H9 (cell line): ENCODE data around the gene C13orf46. TPM values are rescaled to one million over a fixed set of nuclear protein-coding genes. Genes with fewer than 3 reads are reported as not detected.

Source experiments
- DNase-seq: peaks from one replicate; pipeline ENCODE4 v3.0.0-alpha.2; 2017
- H2AFZ ChIP-seq: one replicate; pipeline ENCODE4 v1.6.1; 2013; ENCODE audit warnings: mild to moderate bottlenecking, low read length, control low read depth, moderate library complexity
- H2AK5ac ChIP-seq: 2 replicates; pipeline ENCODE4 v1.6.1; 2013; ENCODE audit warnings: low read length, control low read depth, mixed read lengths; ENCODE audit not compliant: insufficient read length
- H2BK120ac ChIP-seq: one replicate; pipeline ENCODE4 v1.6.1; 2013; ENCODE audit warnings: low read depth, mild to moderate bottlenecking, low read length, control low read depth, inconsistent platforms; ENCODE audit not compliant: poor library complexity, severe bottlenecking
- H2BK12ac ChIP-seq: 2 replicates; pipeline ENCODE4 v1.6.1; 2013; ENCODE audit warnings: low read length, control low read depth, mixed read lengths, low read depth; ENCODE audit not compliant: insufficient read length
- H2BK15ac ChIP-seq: 2 replicates; pipeline ENCODE4 v1.6.1; 2013; ENCODE audit warnings: low read depth, low read length, control low read depth
- H2BK20ac ChIP-seq: one replicate; pipeline ENCODE4 v1.6.1; 2013; ENCODE audit warnings: low read depth, mild to moderate bottlenecking, low read length, control low read depth, inconsistent platforms; ENCODE audit not compliant: poor library complexity, severe bottlenecking
- H2BK5ac ChIP-seq: 2 replicates; pipeline ENCODE4 v1.6.1; 2013; ENCODE audit warnings: low read length, control low read depth, mixed read lengths; ENCODE audit not compliant: insufficient read length
- H3K14ac ChIP-seq: 2 replicates; pipeline ENCODE4 v1.6.1; 2013; ENCODE audit warnings: low read length, control low read depth; ENCODE audit not compliant: insufficient read depth
- H3K18ac ChIP-seq: 2 replicates; pipeline ENCODE4 v1.6.1; 2013; ENCODE audit warnings: low read depth, mild to moderate bottlenecking, mixed read lengths, low read length, control low read depth; ENCODE audit not compliant: insufficient read length
- H3K23ac ChIP-seq: 2 replicates; pipeline ENCODE4 v1.6.1; 2013; ENCODE audit warnings: low read length, control low read depth, mixed read lengths, low read depth; ENCODE audit not compliant: insufficient read length
- H3K23me2 ChIP-seq: 2 replicates; pipeline ENCODE4 v1.6.1; 2013; ENCODE audit warnings: low read depth, mild to moderate bottlenecking, mixed read lengths, low read length, control low read depth; ENCODE audit not compliant: insufficient read length, poor library complexity, severe bottlenecking
- H3K27ac ChIP-seq: 2 replicates; pipeline ENCODE4 v1.5.1; 2013; ENCODE audit warnings: low read length, control low read depth, mixed read lengths, low read depth; ENCODE audit not compliant: insufficient read length
- H3K27me3 ChIP-seq: 2 replicates; pipeline ENCODE4 v1.6.1; 2013; ENCODE audit warnings: low read length, control low read depth, inconsistent platforms; ENCODE audit not compliant: insufficient read depth
- H3K4ac ChIP-seq: 2 replicates; pipeline ENCODE4 v1.6.1; 2013; ENCODE audit warnings: low read depth, mild to moderate bottlenecking, control low read depth, inconsistent platforms, low read length, moderate library complexity
- H3K4me1 ChIP-seq: 2 replicates; pipeline ENCODE4 v1.6.1; 2013; ENCODE audit warnings: low read length, control low read depth, inconsistent platforms; ENCODE audit not compliant: insufficient read depth
- H3K4me2 ChIP-seq: 2 replicates; pipeline ENCODE4 v1.6.1; 2013; ENCODE audit warnings: low read length, control low read depth, mixed read lengths; ENCODE audit not compliant: insufficient read length, insufficient read depth
- H3K56ac ChIP-seq: 2 replicates; pipeline ENCODE4 v1.6.1; 2013; ENCODE audit warnings: low read depth, mild to moderate bottlenecking, mixed read lengths, low read length, control low read depth; ENCODE audit not compliant: insufficient read length
- H3K79me1 ChIP-seq: 2 replicates; pipeline ENCODE4 v1.6.1; 2013; ENCODE audit warnings: low read depth, mild to moderate bottlenecking, moderate library complexity, low read length, control low read depth, inconsistent platforms; ENCODE audit not compliant: insufficient read depth, poor library complexity, severe bottlenecking
- H3K79me2 ChIP-seq: 2 replicates; pipeline ENCODE4 v1.6.1; 2013; ENCODE audit warnings: low read length, control low read depth, inconsistent platforms; ENCODE audit not compliant: insufficient read depth
- H3K9ac ChIP-seq: 2 replicates; pipeline ENCODE4 v1.6.1; 2013; ENCODE audit warnings: low read length, control low read depth, mixed read lengths; ENCODE audit not compliant: insufficient read length; ENCODE audit errors: extremely low read depth
- H3K9me3 ChIP-seq: one replicate; pipeline ENCODE4 v1.6.1; 2013; ENCODE audit warnings: low read depth, low read length, inconsistent platforms; ENCODE audit not compliant: control insufficient read depth
- H3T11ph ChIP-seq: one replicate; pipeline ENCODE4 v1.6.1; 2013; ENCODE audit warnings: mild to moderate bottlenecking, low read length, control low read depth, inconsistent platforms
- H4K20me1 ChIP-seq: one replicate; pipeline ENCODE4 v1.6.1; 2013; ENCODE audit not compliant: control insufficient read depth, insufficient read length, insufficient read depth
- H4K5ac ChIP-seq: 2 replicates; pipeline ENCODE4 v1.6.1; 2013; ENCODE audit warnings: low read depth, mild to moderate bottlenecking, mixed read lengths, low read length, control low read depth; ENCODE audit not compliant: insufficient read length
- H4K8ac ChIP-seq: replicated peaks from 2 replicates; pipeline ENCODE4 v1.6.1; 2013; ENCODE audit warnings: low read length, control low read depth, mixed read lengths, low read depth; ENCODE audit not compliant: insufficient read length
- H4K91ac ChIP-seq: 2 replicates; pipeline ENCODE4 v1.6.1; 2013; ENCODE audit warnings: low read depth, mild to moderate bottlenecking, moderate library complexity, mixed read lengths, low read length, control low read depth; ENCODE audit not compliant: insufficient read length
- H3K27ac Mint-ChIP-seq, 3 experiments: 2 replicates in 2 of 3; 3 replicates in 1 of 3; pipeline ENCODE4 v1.8.0; 2020 to 2021; ENCODE audit warnings: mixed read lengths in 3 of 3, mild to moderate bottlenecking in 1 of 3, moderate library complexity in 1 of 3
- H3K27me3 Mint-ChIP-seq: 2 replicates; pipeline ENCODE4 v1.8.0; 2021; ENCODE audit warnings: low read depth, mild to moderate bottlenecking, moderate library complexity, mixed read lengths
- H3K36me3 Mint-ChIP-seq, 3 experiments: 2 replicates in 2 of 3; 3 replicates in 1 of 3; pipeline ENCODE4 v1.8.0; 2020 to 2021; ENCODE audit warnings: low read depth in 3 of 3, mixed read lengths in 3 of 3; ENCODE audit not compliant: insufficient read depth in 1 of 3
- H3K4me1 Mint-ChIP-seq, 2 experiments: 2 replicates each; pipeline ENCODE4 v1.8.0; 2020; ENCODE audit warnings: mixed read lengths in 2 of 2
- H3K4me3 Mint-ChIP-seq, 2 experiments: 2 replicates in 1 of 2; 3 replicates in 1 of 2; pipeline ENCODE4 v1.8.0; 2020 to 2021; ENCODE audit warnings: mild to moderate bottlenecking in 2 of 2, mixed read lengths in 2 of 2, moderate library complexity in 1 of 2
- H3K9me3 Mint-ChIP-seq, 2 experiments: 2 replicates in 1 of 2; 3 replicates in 1 of 2; pipeline ENCODE4 v1.8.0; 2020; ENCODE audit warnings: mild to moderate bottlenecking in 2 of 2, mixed read lengths in 2 of 2, moderate library complexity in 1 of 2
- WGBS: extraction: QIAGEN DNeasy Blood & Tissue Kit; methylation state at CpG from one replicate; pipeline ENCODE4 v1.1.7; 2013; ENCODE audit warnings: missing lambda C conversion rate, low lambda C conversion rate, mixed read lengths; ENCODE audit not compliant: insufficient read length; ENCODE audit errors: extremely low coverage; 5-methylcytosine and 5-hydroxymethylcytosine counted together
- long read RNA-seq: library from polyadenylated mRNA; unstranded; transcript quantifications from one replicate; pipeline ENCODE4 v2.0.0, GENCODE V29; 2020
- total RNA-seq: library from RNA; stranded (reverse); gene quantifications from 2 replicates; pipeline ENCODE4 v1.2.1, GENCODE V29; 2021
- TF ChIP-seq, protein P1 (sequence below): fragments of 200-600 bp; sonication (generic); conservative IDR thresholded peaks from 3 replicates; pipeline ENCODE4 v1.8.0; 2021; ENCODE audit warnings: antibody characterized with exemption, mild to moderate bottlenecking

The C13orf46 gene
- total RNA-seq, result 0.15 and 0.55 TPM in 2 replicates
- long read RNA-seq, result 0 reads

DNA sequence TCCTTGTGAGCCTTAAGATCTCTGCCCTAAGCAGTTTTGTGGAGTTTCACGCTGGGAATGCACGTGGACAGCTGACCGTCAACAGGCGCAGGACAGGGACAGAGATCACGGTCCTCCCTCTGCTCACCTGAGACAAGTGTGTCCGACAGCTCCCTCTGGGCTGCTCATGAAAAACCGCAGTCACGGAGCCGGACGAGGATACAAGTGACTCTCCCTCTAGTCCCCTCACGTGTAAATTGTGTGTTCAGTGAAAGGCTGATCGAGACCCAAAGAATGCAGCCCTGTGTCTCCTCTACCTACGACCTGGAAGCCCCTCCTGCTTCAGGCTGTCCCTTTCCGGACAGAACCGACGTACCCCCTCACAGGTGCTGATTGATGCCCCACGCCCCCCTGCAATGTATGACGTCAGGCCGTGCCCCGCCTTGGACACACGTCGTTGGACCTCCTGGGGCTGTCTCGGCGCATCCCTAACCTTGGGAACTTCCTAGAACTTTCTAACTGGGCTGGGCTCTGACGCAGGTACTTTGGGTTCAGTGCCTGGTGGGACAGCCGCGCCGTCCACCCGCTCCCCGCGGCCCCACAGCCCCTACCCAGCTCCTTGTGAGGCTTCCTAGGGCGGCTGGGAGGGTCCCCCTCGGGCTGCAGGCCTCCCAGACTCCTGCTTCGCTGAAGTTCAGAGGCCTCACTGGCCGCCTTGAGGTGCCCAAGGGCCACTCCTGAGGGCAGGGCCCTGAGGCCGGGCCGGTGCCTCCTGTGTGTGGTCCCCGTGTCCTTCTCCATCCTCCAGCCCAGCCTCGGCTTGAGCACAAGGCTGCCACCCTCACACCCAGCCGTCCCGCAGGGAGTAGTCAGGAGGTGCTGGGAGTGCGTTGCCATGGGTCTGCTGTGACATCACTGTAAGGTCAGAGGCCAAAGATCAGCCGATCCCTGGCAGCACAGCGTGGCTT is at the start of gene C13orf46:
C13orf46 (minus strand) TSS at position 859 of the 947 bp plus-strand sequence; CDS start at position 780, 79 bp downstream.
- no peak for DNase-seq
- Histone ChIP-seq H2BK5ac (no peak within 1 kb of the TSS), H2BK120ac (no peak within 1 kb of the TSS), H3K18ac (no peak within 1 kb of the TSS), H3K4me1 (no peaks in the 10 kb centered on the region), H4K8ac (no peak within 1 kb of the TSS), H2BK15ac (no peak within 1 kb of the TSS), H3K27ac (no peak within 1 kb of the TSS), H3K9ac (no peak within 1 kb of the TSS), H3K79me1 (no peaks in the 10 kb centered on the region), H3K56ac (no peak within 1 kb of the TSS), H3K4ac (no peak within 1 kb of the TSS), H4K20me1 (peaks cover 5% of the 10 kb centered on the region), H4K91ac (no peak within 1 kb of the TSS), H3K23ac (no peak within 1 kb of the TSS), H3K14ac (no peak within 1 kb of the TSS), H3K23me2 (no peaks in the 10 kb centered on the region), H3K4me2 (no peak within 1 kb of the TSS), H3K27me3 (no peaks in the 10 kb centered on the region), H2BK12ac (no peak within 1 kb of the TSS), H3K9me3 (no peaks in the 10 kb centered on the region), H4K5ac (no peak within 1 kb of the TSS), H2BK20ac (no peak within 1 kb of the TSS), H2AK5ac (no peak within 1 kb of the TSS), H3K79me2 (no peaks in the 10 kb centered on the region), H3T11ph (no peak within 1 kb of the TSS), H2AFZ (no peak within 1 kb of the TSS)
- Mint-ChIP-seq H3K4me3 (no peak within 1 kb of the TSS), H3K27me3 (no peaks in the 10 kb centered on the region; the same call in 1 of the 2 replicates), H3K36me3 (peaks cover 2 to 5% (median 4%) of the 10 kb centered on the region in 3 experiments; a peak in 4 of 7 replicates), H3K9me3 (no peaks in the 10 kb centered on the region), H3K27ac (peak within 1 kb of the TSS in 2 of 3 experiments; percentile 64 to 92; a peak in 3 of 7 replicates), H3K4me1 (peaks cover 4 to 13% of the 10 kb centered on the region in 2 experiments; a peak in 3 of 4 replicates)
- WGBS, result no CpG with 5 or more reads among the region's 44 CpGs
- TF ChIP-seq, protein P1, sequence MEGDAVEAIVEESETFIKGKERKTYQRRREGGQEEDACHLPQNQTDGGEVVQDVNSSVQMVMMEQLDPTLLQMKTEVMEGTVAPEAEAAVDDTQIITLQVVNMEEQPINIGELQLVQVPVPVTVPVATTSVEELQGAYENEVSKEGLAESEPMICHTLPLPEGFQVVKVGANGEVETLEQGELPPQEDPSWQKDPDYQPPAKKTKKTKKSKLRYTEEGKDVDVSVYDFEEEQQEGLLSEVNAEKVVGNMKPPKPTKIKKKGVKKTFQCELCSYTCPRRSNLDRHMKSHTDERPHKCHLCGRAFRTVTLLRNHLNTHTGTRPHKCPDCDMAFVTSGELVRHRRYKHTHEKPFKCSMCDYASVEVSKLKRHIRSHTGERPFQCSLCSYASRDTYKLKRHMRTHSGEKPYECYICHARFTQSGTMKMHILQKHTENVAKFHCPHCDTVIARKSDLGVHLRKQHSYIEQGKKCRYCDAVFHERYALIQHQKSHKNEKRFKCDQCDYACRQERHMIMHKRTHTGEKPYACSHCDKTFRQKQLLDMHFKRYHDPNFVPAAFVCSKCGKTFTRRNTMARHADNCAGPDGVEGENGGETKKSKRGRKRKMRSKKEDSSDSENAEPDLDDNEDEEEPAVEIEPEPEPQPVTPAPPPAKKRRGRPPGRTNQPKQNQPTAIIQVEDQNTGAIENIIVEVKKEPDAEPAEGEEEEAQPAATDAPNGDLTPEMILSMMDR, result no peak
